HG03521 (cell line): Measurements from ENCODE around the gene VOPP1.
A peak's percentile ranks its signal among the peaks of the same experiment; 100 is the strongest.
"Not testable (repeated sequence)": the region's sequence is repeated elsewhere in the genome, so short reads cannot be mapped to it uniquely, and the experiment has no call there.

Experiments used
- ATAC-seq: cut with Tn5 transposase; IDR thresholded peaks from one replicate; pipeline ENCODE4 v1.9.1; 2021; ENCODE audit warnings: mild to moderate bottlenecking, moderate library complexity; ENCODE audit not compliant: unreplicated experiment

The VOPP1 gene

GRCh38 chr7:55572378-55573233, at the start of gene VOPP1:
Gene VOPP1 (minus strand): TSS chr7:55572502. CDS start chr7:55572324, 178 bp downstream.
- ATAC-seq: peak; percentile 50

- ATAC-seq: no peak
Measured at GRCh38 chr7:55618913-55619312, 46.6 kb upstream of the VOPP1 start.

GRCh38 chr7:55614365-55615064, 42.2 kb upstream of the VOPP1 start:
- ATAC-seq: not testable (repeated sequence)

- ATAC-seq: not testable (repeated sequence)
Measured at GRCh38 chr7:55609726-55610125, 37.4 kb upstream of the VOPP1 start.

GRCh38 chr7:55605661-55606060, 33.4 kb upstream of the VOPP1 start:
- ATAC-seq: not testable (repeated sequence)

GRCh38 chr7:55597944-55598499, 25.7 kb upstream of the VOPP1 start:
- peak; percentile 46 for ATAC-seq

GRCh38 chr7:55597214-55597739, 25.0 kb upstream of the VOPP1 start:
- not testable (repeated sequence) for ATAC-seq

- no peak for ATAC-seq
Measured at GRCh38 chr7:55595511-55595910, 23.2 kb upstream of the VOPP1 start.

- no peak for ATAC-seq
Measured at GRCh38 chr7:55594870-55595269, 22.6 kb upstream of the VOPP1 start.

GRCh38 chr7:55594414-55594813, 22.1 kb upstream of the VOPP1 start:
- no peak for ATAC-seq

GRCh38 chr7:55593515-55594318, 21.4 kb upstream of the VOPP1 start:
- no peak for ATAC-seq

- ATAC-seq: no peak
Measured at GRCh38 chr7:55593172-55593514, 20.8 kb upstream of the VOPP1 start.

GRCh38 chr7:55592492-55592891, 20.2 kb upstream of the VOPP1 start:
- no peak for ATAC-seq

GRCh38 chr7:55591282-55591931, 19.1 kb upstream of the VOPP1 start:
- no peak for ATAC-seq

GRCh38 chr7:55590517-55591281, 18.4 kb upstream of the VOPP1 start:
- ATAC-seq: no peak

GRCh38 chr7:55589905-55590304, 17.6 kb upstream of the VOPP1 start:
- ATAC-seq: no peak

GRCh38 chr7:55588976-55589604, 16.8 kb upstream of the VOPP1 start:
- ATAC-seq: no peak

GRCh38 chr7:55588379-55588699, 16.0 kb upstream of the VOPP1 start:
- no peak for ATAC-seq

GRCh38 chr7:55587687-55588378, 15.5 kb upstream of the VOPP1 start:
- ATAC-seq: no peak
